GM18868 (cell line): ENCODE results near the gene SUSD3.
A peak's percentile ranks its signal among the peaks of the same experiment; 100 is the strongest.

Experiments used
- ATAC-seq: cut with Tn5 transposase; IDR thresholded peaks from one replicate; pipeline ENCODE4 v1.9.1; 2021; ENCODE audit warnings: mild to moderate bottlenecking, moderate library complexity; ENCODE audit not compliant: unreplicated experiment

SUSD3 gene

GRCh38 chr9:93051680-93052089 lies 6.8 kb upstream of the SUSD3 start:
- ATAC-seq: no peak

GRCh38 chr9:93052791-93053540 lies 5.5 kb upstream of the SUSD3 start:
- no peak for ATAC-seq

- no peak for ATAC-seq
These were observed 4.6 kb upstream of the SUSD3 start for GRCh38 chr9:93053781-93054331.

DNA sequence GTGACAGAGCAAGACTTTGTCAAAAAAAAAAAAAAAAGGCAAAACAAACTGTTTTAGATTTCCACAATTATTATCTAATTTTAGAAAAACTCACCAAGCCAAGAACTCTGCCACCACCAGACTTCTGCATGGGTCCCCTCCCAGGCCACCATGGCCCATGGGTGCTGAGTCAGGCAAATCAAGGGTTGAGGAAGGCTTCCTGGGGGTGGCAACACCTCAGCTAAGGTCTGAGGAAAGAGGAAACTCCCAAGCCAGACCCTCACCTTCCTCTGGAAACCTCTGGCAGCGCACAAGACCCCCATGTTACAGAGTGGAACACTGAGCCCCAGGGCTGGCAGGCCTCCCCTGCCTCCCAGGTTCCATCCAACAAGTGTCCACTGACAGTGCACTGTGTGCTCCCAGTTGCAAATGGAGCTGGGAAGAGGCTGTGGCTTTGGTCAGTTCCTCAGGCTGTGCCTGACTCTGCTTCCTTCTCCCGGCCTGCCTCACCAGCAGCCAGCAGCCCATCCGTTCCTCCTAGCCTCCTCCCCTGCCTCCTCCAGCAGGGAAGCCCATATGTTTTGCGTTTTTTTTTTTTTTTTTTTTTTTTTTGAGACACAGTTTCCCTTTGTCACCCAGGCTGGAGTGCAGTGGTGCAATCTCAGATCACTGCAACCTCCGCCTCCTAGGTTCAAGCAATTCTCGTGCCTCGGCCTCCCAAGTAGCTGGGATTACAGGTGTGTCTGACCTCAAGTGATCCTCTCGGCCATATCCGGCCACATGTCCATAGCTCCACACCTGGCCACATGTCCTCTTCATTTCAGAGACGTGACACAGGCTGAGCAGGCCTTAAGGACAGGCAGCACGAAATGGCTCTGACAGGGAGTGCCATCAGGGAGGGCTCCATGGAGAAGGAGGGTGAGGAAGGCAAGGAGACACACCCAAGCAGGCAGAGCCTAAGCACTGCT lies 3.5 kb upstream of the SUSD3 start:
- no peak for ATAC-seq

DNA sequence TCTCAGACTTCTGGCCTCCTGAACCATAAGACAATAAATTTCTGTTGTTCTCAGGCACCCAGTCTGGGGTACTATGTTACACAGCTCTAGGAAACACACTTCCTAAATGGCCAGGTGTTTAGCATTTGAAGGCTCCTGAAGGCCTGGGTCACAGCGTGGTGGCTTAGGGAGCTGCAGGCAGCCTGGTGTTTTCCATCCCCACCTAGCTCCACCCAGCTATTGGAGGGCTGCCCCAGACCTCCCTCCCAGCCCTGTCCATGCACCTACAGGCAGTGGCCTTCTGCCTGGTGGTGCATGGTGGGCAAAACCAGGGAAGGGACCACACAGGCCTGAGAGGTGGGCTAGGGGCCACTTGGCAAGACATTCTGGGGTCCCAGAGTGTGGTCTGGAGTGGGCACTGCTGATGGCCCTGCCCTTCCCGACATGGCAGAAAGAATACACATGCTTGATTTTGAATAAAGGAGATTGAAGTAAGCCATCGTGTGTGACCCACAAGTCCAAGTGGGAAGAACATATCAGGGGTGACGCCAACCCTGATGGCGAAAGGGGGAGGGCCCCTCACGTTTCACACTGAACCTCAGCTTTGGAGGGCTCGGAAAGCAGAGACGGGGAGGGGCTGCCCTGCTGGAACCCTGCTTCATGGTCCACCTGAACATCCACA lies 1.3 kb upstream of the SUSD3 start:
- ATAC-seq: no peak

DNA sequence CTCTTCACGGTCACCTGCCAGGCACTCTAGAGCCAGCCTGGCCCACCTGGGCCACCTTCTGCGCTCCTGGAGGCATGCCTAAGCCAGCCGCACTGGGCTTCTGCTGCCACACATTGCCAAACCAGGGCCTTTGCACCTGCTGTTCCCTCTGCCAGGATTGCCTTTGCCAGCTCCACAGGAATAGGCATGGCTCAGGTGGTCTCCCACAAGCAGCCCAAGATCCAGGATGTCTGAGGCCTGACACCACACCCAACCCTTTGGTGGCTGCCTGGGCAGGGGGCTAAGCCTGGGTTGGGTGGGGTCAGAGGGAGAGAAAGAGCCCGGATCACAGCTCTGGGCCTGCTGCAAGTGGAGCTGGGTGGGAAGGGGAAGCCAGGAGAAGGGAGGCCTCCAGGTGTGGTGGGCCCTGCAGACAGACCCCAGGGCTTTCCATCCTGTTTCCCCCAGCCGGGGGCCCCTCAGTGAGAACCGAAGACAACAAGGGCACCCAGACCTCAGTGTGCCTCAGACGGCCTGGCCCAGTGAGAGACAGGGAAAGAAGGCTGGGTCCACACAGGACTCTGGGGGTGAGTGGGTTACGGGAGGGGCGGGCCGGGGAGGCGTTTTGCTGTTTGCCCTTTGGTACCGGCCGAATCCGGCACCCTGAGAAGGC lies 672 bp upstream of the SUSD3 start:
- peak; percentile 21 for ATAC-seq

GRCh38 chr9:93059011-93059714 lies 662 bp downstream of the SUSD3 start:
- ATAC-seq: no peak

- no peak for ATAC-seq
These were observed 1.4 kb downstream of the SUSD3 start for GRCh38 chr9:93059715-93060578.

GRCh38 chr9:93060746-93061259 lies 2.3 kb downstream of the SUSD3 start:
- ATAC-seq: no peak

GRCh38 chr9:93061260-93061751 lies 2.8 kb downstream of the SUSD3 start:
- no peak for ATAC-seq

DNA sequence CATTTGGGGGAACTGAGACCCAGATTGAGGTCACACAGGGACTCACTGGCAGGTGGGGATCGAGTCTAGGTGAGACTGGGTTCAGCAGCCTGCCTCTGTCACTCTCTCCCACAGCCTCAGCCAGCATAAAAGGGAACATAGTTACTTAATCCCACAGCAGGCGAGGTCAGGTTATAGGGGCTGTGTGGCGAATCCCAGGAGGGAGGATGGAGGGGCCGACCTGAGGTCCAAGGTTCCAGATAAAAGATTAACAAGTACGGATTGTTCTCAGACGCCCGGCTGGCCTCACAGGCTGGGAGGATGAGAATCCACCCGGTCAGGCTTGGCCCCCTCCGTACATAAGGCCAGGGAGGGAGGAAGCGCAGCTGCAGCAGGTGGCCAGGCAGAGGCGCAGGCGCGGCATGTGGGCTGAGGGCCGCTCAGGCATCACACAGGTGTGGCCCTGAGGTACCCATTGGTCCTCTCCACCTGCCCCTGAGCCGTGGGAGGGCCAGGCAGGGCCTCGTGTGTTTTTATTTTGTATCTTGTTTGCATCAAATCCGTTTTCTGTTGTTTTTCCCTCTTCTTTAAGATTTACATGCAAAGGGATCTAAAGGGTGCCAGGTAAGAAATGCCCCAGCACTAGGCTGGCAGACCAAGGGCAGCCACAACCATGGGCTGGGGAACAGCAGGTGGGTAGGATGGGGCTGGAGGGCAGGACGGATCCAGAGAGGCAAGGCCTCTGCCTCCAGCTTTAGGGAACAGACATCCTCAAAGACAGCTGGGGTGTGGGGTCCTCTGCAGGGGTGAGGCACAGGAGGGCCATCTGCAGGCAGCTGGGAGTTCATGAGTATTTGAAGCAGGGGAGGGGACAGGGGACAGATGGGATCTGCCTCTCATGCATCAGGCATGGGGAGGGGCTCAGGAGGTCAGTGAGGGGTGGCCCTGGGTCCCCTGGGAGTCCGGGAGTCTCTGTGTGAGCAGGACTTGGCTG lies 3.6 kb downstream of the SUSD3 start:
- no peak for ATAC-seq

- peak; percentile 89 for ATAC-seq
These were observed 6.1 kb downstream of the SUSD3 start for GRCh38 chr9:93064392-93065134.

DNA sequence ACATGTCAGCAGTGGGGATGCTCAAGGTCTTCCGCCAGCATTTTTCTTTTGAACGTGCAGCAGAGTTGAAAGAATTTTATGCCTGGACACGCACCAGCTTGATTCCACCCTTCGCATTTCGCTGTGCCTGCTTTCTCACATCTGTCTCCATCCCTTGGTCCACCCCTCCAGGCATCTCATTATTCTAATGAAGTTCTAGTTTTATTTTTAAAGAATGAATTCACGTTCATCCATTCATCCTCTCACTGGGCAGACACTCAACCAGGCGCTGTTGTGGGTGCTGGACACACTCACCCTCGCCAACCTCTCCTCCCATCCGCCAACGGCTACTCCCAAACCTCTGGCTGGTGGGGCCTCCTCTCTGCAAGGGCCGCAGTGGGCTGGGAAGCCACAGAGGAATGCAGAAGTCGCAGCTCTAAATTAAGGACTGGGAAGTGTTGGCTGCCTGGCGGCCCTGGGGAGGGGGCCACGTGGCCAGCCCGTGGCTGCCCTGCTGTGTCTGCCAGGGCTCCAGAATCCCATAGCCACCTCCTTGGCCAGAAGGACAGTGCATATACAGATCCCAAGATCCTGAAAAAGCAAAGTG lies 6.7 kb downstream of the SUSD3 start:
- ATAC-seq: no peak

DNA sequence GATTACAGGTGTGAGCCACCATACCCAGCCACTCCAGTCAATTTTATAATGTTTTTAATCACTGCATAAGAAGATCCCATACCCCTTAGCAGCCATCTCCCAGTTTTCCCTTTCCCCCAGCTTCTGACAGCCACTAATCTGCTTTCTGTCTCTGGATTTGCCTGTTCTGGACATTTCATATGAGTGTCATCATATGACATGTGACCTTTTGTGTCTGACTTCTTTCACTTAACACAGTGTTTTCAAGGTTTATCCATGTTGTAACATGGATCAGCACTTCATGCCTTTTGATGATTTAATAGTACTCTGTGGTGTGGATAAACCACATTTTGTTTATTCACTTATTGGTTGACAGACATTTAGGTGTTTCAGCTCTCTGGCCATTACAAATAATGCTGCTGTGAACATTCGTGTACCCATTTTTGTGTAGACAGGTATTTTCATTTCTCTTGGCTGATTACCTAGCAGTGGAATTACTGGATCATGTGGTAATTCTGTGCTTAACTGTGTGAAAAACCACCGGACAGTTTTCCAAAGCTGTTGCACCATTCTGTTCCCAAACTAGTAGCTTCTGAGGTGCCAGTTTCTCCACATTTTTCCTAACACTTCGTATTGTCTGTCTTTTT lies 8.6 kb downstream of the SUSD3 start:
- ATAC-seq: no peak

DNA sequence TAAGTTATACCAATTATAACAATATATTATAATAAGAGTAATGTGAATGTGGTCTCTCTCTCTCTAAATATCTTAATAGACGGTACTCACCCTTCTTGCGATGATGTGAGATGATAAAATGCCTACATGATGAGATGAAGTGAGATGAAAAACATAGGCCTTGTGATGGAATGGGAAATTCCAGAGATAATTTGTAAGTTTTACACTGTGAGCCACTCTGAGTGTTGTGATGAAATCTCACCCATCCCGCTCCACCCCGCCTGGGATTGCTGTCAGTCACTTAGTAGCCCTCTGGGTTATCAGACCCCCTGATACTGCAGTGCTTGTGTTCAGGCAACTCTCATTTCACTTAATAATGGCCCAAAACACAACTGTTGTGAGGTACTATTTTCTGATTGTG lies 10.5 kb downstream of the SUSD3 start:
- no peak for ATAC-seq

DNA sequence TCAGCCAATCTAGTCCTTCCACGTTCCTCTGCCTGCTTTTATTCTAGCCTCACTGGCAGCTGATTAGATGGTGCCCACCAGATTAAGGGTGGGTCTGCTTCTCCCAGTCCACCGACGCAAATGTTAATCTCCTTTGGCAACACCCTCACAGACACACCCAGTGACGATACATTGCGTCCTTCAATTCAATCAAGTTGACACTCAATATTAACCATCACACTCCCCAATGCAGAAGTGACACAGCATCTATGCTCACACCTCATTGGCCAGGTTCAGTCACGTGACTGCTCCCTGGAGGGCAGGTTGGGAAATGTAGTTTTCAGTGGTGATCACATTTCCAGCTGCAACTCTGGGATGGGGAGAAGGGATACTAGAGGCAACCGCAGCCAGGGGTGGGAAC lies 13.0 kb downstream of the SUSD3 start:
- no peak for ATAC-seq
